Osteoblast (primary cell): ENCODE measurements around the gene ZNF541. TPM values are rescaled to one million over a fixed set of nuclear protein-coding genes. Genes with fewer than 3 reads are reported as not detected.
A peak's percentile ranks its signal among the peaks of the same experiment; 100 is the strongest.

ENCODE experiments used
- DNase-seq: peaks from one replicate; pipeline ENCODE4 v3.0.0; 2011; ENCODE audit warnings: low spot score, mixed read lengths; ENCODE audit not compliant: insufficient read length; ENCODE audit errors: missing footprints
- H2AFZ ChIP-seq: 2 replicates; pipeline ENCODE4 v1.6.0; 2011; ENCODE audit warnings: mild to moderate bottlenecking, low read length
- H3K27ac ChIP-seq: 2 replicates; pipeline ENCODE4 v1.5.1; 2011; ENCODE audit warnings: mild to moderate bottlenecking, low read depth, low read length, moderate library complexity
- H3K27me3 ChIP-seq: 2 replicates; pipeline ENCODE4 v1.6.0; 2012; ENCODE audit warnings: mild to moderate bottlenecking, control low read depth, inconsistent platforms, low read length, moderate library complexity; ENCODE audit not compliant: insufficient read depth
- H3K36me3 ChIP-seq: 2 replicates; pipeline ENCODE4 v1.5.1; 2011; ENCODE audit warnings: mild to moderate bottlenecking, low read length, control low read depth, moderate library complexity; ENCODE audit not compliant: insufficient read depth
- H3K4me1 ChIP-seq: 2 replicates; pipeline ENCODE4 v1.5.1; 2011; ENCODE audit warnings: mild to moderate bottlenecking, low read length, control low read depth, moderate library complexity; ENCODE audit not compliant: insufficient read depth
- H3K4me2 ChIP-seq: 2 replicates; pipeline ENCODE4 v1.6.0; 2011; ENCODE audit warnings: mild to moderate bottlenecking, low read length; ENCODE audit not compliant: insufficient read depth
- H3K4me3 ChIP-seq: fragments of 200-600 bp; sonication (generic); 3 replicates; pipeline ENCODE4 v1.5.1; 2012; ENCODE audit warnings: mild to moderate bottlenecking, low read length, inconsistent platforms; ENCODE audit not compliant: insufficient read depth
- H3K79me2 ChIP-seq: 2 replicates; pipeline ENCODE4 v1.6.0; 2012; ENCODE audit warnings: mild to moderate bottlenecking, low read length, control low read depth, inconsistent platforms; ENCODE audit not compliant: insufficient read depth
- H3K9me3 ChIP-seq: 2 replicates; pipeline ENCODE4 v1.5.1; 2011; ENCODE audit warnings: low read depth, low read length, control low read depth
- H4K20me1 ChIP-seq: 2 replicates; pipeline ENCODE4 v1.6.0; 2012; ENCODE audit warnings: mild to moderate bottlenecking, low read length, control low read depth; ENCODE audit not compliant: insufficient read depth
- total RNA-seq: library from RNA; depleted of rRNA; stranded (reverse); fragments of >200 nt; gene quantifications from 2 replicates; pipeline ENCODE4 v1.2.3, GENCODE V29; 2012
- TF ChIP-seq, protein P1 (sequence below): IDR thresholded peaks from 2 replicates; pipeline ENCODE4 v1.5.1; 2011; ENCODE audit warnings: mild to moderate bottlenecking, low read depth, low read length, moderate library complexity; ENCODE audit errors: extremely low read depth

Gene ZNF541
- total RNA-seq, 1 donor: under 0.01 TPM

DNA sequence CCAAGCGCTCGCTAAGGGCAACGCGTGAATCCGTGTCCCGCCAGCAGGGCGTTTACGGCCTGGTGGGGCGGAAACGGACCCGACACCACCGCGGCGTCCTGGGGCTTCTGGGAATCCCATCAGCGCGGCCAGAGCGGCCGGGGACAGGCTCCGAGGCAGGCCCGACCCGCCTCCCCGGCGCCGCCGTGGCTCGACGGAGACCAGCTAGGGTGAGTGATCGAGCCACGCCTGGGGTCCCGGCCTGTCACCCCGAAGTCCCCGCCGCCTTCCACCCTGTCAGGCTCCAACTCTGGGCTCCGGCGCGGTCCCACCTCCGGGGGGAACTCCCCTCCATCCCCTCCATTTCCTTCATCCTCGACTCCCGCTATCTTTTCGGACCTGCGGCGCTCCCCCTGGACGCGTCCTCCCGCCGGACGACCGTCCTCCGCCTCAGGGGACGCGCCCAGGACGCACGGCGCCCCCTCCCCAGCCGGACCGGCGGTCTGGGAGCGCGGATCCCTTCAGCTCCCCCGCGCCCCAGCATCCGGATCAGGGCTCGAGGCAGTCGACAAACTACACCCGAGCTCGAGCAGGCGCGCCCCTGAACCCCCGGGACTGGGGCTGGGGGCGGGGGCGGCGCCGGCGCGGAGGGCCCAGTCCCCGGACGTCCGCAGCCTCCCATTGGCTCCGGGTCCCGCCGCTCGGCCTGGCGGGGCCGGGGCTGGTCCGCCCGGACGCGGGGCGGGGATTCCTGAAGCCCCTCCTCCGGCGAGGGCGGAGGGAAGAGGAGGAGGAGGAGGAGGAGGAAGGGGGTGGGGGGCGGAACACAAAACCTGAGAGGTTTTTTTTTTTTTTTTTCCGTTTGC lies 35.3 kb upstream of the ZNF541 start:
- Histone ChIP-seq H3K36me3 (no peaks in the 10 kb centered on the region), H2AFZ (peak overlapping the region; percentile 78), H3K27ac (peak overlapping the region; percentile 93), H3K4me1 (peaks cover 15% of the 10 kb centered on the region), H3K4me3 (peak overlapping the region; percentile 99), H3K4me2 (peak overlapping the region; percentile 91), H4K20me1 (peaks cover 27% of the 10 kb centered on the region), H3K27me3 (no peaks in the 10 kb centered on the region), H3K79me2 (peaks cover 53% of the 10 kb centered on the region), H3K9me3 (no peaks in the 10 kb centered on the region)
- DNase-seq: peak; percentile 100
- TF ChIP-seq, protein P1, sequence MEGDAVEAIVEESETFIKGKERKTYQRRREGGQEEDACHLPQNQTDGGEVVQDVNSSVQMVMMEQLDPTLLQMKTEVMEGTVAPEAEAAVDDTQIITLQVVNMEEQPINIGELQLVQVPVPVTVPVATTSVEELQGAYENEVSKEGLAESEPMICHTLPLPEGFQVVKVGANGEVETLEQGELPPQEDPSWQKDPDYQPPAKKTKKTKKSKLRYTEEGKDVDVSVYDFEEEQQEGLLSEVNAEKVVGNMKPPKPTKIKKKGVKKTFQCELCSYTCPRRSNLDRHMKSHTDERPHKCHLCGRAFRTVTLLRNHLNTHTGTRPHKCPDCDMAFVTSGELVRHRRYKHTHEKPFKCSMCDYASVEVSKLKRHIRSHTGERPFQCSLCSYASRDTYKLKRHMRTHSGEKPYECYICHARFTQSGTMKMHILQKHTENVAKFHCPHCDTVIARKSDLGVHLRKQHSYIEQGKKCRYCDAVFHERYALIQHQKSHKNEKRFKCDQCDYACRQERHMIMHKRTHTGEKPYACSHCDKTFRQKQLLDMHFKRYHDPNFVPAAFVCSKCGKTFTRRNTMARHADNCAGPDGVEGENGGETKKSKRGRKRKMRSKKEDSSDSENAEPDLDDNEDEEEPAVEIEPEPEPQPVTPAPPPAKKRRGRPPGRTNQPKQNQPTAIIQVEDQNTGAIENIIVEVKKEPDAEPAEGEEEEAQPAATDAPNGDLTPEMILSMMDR: peak; percentile 14

DNA sequence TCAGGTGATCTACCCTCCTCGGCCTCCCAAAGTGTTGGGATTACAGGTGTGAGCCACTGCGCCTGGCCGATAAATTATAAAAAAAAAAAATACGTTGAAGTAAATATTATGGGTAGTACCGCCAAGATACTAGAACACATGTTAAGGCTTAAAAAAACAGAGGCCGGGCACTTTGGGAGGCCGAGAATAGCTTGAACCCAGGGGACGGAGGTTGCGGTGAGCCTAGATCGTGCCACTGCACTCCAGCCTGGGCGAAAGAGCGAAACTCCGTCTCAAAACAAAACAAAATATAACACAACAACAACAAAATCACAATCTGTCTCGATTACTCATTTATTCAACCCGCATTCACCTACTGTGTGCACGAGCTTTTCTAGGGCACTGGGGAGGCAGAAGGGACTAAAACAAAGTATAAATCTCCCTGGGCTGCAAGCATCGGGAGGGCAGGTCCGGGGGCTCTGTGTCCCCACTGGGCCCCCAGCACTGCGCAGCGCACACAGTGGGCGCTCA lies 34.7 kb upstream of the ZNF541 start:
- H4K20me1 ChIP-seq: peaks cover 20% of the 10 kb centered on the region
- peaks cover 46% of the 10 kb centered on the region for H3K79me2 ChIP-seq
- peak overlapping the region; percentile 78 for H2AFZ ChIP-seq
- H3K27ac ChIP-seq: peak overlapping the region; percentile 93
- peak overlapping the region; percentile 99 for H3K4me3 ChIP-seq
- TF ChIP-seq, protein P1: no peak
- no peak for DNase-seq
- peak overlapping the region; percentile 91 for H3K4me2 ChIP-seq
- peaks cover 8% of the 10 kb centered on the region for H3K4me1 ChIP-seq
- H3K36me3 ChIP-seq: no peaks in the 10 kb centered on the region
- no peaks in the 10 kb centered on the region for H3K27me3 ChIP-seq
- no peaks in the 10 kb centered on the region for H3K9me3 ChIP-seq

DNA sequence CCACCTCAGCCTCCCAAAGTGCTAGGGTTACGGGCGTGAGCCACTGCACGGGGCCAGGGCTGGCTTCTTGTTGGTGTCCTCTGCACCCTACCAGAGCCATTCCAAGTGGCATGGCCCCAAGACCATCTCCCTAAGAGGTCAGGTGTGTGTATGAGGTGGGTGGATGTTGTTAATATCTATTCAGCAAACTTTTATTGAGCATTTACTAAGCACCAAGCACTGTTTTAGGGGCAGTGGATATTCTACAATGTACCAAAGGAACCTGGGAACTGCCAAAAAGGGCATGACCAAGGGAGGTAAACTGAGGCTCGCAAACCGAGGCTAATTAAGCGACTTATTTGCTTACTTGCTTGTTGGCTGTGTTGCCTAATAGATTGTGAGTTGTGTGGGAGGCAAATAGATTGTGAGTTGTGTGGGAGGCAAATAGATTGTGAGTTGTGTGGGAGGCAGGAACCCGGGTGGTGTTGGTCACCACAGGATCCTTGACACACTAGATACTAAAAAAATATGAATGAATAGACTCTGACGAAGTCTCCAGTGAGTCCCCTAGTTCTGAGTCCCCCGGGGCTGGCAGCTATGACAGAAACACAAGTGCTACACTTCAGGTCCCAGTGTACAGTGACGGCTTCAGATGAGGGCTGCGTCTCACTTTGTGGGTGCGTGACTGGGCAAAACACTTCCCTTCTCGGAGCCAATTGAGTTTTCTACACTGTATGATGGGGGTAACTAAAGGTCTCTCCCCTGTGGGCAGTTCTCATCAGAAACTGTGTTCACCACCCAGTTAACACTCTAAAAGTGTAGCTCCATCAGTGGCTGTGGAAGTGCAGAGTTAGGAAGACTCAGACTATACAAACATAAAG lies 31.0 kb upstream of the ZNF541 start:
- Histone ChIP-seq H3K4me3 (no peak overlapping the region), H3K9me3 (no peaks in the 10 kb centered on the region), H3K4me2 (no peak overlapping the region), H3K27me3 (no peaks in the 10 kb centered on the region), H3K36me3 (no peaks in the 10 kb centered on the region), H3K4me1 (peaks cover 5% of the 10 kb centered on the region), H3K27ac (no peak overlapping the region), H2AFZ (no peak overlapping the region), H4K20me1 (no peaks in the 10 kb centered on the region), H3K79me2 (peaks cover 10% of the 10 kb centered on the region)
- TF ChIP-seq, protein P1: no peak
- DNase-seq: no peak
